ENCODE data around the gene TNFSF13.

TNFSF13 gene

DNA sequence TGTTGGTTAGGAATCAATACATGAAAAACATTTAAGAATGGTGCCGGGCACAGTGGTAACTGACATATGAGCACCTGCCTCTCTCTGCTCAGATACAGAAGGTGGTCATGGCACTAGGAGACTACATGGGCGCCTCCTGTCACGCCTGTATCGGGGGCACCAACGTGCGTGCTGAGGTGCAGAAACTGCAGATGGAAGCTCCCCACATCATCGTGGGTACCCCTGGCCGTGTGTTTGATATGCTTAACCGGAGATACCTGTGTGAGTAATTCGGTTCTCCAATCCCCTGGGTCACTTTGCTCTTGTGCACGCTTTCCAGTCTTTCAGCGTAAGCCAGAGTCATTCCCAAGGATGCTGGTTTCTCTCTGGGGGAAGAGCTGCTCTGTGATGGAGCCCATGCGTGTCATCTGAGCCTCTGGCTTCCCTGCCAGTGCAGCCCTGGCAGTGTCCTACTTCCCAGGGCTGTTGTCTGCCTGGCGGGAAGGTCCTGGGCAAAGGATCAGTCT is 17.9 kb downstream of the TNFSF13 start:
- FAIRE-seq = no peak

DNA sequence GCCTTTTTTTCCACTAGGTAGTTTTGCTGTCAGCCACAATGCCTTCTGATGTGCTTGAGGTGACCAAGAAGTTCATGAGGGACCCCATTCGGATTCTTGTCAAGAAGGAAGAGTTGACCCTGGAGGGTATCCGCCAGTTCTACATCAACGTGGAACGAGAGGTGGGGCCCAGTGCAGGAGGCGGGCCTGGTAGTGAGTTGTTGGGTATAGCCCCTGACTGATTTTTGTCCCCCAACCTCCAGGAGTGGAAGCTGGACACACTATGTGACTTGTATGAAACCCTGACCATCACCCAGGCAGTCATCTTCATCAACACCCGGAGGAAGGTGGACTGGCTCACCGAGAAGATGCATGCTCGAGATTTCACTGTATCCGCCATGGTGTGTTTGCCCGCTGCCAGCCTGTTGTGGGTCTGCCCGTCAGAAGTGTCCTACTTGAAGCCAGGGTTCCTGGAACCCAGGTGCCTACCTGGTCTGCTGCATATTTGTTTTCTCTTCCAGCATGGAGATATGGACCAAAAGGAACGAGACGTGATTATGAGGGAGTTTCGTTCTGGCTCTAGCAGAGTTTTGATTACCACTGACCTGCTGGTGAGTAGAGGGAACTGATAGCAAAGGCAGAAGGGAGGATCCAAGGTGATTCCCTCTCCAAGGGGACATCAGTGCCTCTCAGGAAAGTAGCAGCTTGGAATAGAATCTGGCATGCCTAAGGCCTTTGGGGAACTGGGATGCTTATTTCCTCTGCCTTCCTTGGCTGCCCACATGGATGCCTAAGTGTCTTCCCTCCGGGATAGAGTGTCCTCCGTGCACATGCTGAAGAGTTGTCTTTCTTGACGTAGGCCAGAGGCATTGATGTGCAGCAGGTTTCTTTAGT is 19.0 kb downstream of the TNFSF13 start:
- no peak for FAIRE-seq

DNA sequence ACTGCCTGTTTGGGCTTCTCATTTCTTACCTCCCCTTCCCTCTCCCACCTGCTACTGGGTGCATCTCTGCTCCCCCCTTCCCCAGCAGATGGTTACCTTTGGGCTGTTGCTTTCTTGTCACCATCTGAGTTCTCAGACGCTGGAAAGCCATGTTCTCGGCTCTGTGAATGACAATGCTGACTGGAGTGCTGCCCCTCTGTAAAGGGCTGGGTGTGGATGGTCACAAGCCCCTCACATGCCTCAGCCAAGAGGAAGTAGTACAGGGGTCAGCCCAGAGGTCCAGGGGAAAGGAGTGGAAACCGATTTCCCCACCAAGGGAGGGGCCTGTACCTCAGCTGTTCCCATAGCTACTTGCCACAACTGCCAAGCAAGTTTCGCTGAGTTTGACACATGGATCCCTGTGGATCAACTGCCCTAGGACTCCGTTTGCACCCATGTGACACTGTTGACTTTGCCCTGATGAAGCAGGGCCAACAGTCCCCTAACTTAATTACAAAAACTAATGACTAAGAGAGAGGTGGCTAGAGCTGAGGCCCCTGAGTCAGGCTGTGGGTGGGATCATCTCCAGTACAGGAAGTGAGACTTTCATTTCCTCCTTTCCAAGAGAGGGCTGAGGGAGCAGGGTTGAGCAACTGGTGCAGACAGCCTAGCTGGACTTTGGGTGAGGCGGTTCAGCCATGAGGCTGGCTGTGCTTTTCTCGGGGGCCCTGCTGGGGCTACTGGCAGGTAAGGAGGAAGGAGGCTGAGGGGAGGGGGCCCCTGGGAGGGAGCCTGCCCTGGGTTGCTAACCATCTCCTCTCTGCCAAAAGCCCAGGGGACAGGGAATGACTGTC is 20.7 kb downstream of the TNFSF13 start, which contains the start of gene CD68:
Gene CD68 (plus strand): TSS at position 638 of the 833 bp plus-strand sequence. CDS start 40 bp downstream, at position 678.
- peak; percentile 26 for FAIRE-seq

DNA sequence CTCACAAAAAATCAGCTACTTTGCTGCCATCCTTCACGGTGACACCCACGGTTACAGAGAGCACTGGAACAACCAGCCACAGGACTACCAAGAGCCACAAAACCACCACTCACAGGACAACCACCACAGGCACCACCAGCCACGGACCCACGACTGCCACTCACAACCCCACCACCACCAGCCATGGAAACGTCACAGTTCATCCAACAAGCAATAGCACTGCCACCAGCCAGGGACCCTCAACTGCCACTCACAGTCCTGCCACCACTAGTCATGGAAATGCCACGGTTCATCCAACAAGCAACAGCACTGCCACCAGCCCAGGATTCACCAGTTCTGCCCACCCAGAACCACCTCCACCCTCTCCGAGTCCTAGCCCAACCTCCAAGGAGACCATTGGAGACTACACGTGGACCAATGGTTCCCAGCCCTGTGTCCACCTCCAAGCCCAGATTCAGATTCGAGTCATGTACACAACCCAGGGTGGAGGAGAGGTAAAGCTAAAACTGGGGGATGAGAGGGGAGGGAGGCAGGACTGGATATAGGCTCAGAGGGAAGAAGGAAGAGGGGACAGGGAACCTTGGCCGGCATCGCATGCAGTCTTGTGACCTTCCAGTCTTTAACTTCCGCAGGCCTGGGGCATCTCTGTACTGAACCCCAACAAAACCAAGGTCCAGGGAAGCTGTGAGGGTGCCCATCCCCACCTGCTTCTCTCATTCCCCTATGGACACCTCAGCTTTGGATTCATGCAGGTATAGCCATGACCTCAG is 21.5 kb downstream of the TNFSF13 start:
- no peak for FAIRE-seq

DNA sequence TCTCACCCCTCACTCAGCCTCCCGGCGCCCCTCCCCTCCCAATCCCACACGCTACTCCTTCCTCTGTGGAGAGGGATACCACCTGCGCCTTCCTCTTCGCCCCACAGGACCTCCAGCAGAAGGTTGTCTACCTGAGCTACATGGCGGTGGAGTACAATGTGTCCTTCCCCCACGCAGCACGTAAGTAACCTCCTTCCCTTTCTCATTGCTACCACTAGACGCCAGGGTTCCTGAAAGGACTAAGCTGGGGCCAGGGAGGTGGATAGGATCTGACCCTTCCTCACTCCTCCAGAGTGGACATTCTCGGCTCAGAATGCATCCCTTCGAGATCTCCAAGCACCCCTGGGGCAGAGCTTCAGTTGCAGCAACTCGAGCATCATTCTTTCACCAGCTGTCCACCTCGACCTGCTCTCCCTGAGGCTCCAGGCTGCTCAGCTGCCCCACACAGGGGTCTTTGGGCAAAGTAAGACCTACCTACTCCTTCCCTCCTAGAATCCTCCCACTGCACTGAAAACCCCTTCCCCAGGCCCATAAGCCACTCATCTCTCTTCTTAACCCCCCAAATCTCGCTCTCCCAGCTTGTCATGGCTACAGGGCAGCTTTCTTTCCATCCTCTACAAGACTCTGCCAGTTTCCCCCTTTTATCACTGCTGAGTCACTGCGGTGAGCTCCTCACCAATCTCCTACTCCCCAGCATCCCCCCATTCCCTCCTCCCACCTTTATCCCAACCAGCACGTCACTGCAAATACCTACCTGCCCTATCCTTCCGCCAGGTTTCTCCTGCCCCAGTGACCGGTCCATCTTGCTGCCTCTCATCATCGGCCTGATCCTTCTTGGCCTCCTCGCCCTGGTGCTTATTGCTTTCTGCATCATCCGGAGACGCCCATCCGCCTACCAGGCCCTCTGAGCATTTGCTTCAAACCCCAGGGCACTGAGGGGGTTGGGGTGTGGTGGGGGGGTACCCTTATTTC is 22.3 kb downstream of the TNFSF13 start:
- FAIRE-seq = no peak

DNA sequence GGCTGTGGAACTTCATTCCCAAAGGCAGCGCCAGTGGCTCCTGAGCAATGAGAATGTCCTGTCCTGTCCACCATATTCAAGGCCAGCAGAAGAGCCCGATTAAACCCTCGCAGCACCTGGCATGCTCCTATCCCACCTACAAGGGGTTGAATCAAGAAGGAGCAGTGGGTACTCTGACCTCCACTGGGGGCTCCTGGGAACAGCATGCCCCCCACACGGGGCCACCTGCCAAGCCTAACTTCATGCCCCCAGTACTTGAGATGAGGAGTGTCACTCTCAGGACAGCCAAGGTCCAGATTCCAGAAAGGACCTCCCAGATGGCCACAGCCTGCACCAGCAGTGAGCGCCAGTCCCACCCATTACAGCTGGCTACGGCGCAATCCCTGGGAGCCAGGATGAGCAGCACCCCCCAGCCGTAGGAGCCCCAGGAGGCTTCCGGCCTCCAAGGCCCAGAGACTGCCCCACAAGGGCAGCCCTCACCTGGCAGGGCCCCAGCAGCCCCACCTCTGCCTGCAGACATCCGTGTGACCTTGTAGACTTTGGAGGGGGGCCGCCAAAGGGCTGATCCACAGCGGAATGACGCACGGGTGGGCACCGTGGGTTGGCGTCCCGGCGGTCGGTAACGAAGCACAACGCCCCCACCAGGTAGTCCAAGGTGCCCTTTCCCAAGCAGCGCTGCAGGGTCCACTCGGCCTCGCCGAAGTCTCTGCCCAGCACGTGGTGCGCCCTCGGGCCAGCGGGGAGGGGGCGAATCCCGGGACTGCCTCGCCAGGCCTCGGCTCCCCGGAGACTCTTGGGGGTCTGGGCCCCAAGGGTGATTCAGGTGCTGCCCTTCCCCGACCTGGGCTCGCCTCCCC is 24.1 kb downstream of the TNFSF13 start:
- no peak for FAIRE-seq

DNA sequence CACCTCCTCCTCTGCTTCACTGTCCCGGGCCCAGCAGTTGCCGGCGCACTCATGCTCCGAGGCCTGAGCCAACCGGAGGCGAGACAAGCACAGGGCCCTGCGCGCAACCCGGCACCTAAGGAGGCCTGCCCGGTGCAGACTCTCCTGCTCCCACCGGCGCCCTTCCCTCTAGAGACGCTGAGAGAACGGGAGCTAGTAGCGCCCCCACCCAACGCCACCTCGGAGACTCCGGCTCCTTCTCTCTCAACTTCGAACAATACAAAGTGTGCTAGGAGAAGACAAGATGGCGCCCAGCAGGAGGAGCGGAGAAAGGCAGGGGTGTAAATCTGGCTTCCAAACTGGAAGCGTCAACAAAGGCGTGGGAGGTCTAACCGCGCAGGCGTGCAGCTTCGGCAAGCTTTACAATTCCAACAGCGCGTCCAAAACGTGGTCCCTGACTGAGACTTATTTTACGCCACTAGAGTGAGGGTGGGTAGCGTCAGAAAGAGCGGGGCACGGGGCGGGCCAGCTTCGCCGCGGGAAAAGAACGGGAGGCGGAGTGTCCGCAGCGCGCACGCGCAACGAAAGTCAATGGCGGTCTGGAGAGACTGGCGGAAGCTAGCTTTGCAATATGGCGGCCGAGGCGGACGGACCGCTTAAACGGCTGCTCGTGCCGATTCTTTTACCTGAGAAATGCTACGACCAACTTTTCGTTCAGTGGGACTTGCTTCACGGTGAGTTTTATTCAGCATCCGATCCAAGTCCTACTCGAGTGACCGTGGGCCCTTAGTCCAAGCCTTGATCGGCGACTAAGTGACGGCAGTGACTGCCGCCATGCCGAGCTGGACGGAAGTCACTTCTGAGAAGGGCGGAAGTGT is 24.9 kb downstream of the TNFSF13 start, which contains the start of gene MPDU1:
Gene MPDU1 (plus strand): TSS at position 600 of the 857 bp plus-strand sequence. CDS start 11 bp downstream, at position 611.
- peak; percentile 91 for FAIRE-seq

DNA sequence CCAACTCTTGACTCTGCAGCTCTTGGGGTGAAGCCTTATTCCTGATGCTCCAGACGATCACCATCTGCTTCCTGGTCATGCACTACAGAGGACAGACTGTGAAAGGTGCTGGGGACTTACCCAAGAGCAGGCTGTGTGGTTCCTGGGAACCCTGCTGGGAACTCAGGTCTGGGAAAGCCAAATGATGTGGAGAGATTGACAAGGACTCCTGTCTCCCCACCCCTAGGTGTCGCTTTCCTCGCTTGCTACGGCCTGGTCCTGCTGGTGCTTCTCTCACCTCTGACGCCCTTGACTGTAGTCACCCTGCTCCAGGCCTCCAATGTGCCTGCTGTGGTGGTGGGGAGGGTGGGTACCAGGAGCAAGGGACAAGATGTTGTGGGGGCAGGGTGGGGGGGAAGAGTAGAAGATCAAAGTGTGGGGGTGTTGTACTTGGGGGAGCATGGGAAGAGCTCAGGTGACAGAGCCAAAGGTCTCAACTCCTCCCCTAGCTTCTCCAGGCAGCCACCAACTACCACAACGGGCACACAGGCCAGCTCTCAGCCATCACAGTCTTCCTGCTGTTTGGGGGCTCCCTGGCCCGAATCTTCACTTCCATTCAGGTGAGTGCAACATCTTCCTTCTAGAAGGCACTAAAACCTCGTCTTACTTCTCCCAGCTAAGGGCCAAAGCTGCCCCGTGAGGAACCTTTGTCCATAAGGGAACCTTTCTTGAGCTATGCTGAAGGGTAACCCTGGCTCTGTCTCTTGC is 28.3 kb downstream of the TNFSF13 start:
- no peak for FAIRE-seq

DNA sequence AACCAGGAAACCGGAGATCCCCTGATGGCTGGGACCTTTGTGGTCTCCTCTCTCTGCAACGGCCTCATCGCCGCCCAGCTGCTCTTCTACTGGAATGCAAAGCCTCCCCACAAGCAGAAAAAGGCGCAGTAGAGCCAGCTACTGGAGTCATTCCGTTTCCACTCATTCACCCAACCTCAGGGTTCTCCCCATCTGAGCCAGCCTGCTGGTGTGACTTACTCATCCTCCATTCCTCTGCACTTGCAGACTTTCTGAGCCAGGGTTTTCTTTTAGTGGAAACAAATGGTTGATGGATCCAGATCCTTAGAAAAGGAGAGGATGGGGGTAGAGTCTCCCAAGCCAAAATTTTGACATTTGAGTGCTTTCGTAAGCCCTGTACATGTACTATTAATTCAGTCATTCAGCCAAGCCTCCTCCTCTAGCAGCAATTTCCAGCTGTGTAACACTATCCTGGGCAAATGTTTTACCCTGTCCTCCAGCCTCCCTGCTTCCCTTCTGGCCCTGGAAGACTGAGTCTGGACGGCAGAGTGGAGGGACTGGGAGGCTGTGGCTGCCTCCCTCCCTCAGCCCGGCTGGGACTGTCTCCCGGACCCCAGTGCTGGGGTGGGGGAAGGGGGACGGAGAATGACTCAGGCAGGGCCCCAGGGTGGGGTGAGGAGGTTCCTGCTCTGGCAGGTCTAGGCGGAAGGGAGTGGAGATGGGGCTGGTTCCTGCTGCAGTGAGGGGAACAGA is 29.0 kb downstream of the TNFSF13 start:
- no peak for FAIRE-seq

DNA sequence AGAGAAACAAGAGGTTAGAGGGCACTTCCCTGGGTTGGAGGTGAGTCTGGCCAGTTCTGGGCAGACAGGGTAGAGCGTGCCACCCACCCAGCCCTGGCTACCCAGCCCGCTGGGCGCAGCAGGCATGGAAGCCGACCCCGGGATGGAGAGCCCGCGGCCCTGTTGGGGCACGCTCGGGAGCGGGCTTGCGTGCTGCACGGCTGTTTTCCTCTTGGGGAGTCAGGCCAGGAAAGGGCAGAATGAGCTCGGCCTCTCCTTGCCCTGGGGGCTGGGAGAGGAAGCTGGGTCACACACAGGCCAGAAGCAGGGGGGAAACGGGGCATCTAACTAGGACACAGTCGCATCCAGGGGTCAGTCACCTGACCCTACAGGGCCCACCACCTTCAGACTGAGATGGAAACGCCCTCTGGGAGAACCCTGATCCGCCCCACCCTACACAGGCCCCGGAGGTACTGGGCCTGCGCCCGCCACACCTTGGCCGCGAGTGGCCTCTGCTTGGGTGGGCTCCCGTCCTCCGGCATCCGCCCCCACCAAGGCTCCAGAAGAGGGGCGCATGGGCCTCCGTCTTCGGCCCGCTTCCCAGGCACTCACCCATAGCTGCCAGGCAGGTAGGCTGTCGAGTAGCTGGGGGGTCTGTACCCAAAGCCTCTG is 30.1 kb downstream of the TNFSF13 start:
- FAIRE-seq = no peak

DNA sequence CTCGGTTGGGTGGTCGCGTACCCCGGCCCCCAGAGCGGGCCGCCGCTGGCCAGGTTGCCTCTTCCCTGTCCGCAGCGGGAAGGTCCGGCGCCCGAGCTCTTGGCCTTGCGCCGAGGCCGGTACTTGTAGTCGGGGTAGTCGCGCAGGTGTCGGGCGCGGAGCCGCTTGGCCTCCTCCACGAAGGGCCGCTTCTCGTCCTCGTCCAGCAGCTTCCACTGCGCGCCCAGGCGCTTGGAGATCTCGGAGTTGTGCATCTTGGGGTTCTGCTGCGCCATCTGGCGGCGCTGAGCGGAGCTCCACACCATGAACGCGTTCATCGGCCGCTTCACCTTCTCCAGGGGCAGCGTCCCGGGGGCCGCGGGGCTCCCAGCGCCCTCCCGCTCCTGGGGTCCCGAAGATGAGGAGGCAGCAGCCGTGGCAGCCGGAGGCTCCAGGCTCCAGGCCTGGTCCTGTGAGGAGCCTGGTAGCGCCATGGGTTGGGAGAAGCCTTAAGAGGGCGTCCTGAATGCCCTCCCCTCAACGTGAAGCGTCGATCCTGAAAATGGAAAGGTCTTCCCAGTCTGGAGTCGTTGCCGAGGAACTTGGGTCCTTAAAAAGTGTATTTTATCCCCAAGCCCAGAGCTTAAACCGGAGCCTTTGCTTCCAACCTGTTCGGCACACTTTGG is 30.8 kb downstream of the TNFSF13 start:
- no peak for FAIRE-seq

DNA sequence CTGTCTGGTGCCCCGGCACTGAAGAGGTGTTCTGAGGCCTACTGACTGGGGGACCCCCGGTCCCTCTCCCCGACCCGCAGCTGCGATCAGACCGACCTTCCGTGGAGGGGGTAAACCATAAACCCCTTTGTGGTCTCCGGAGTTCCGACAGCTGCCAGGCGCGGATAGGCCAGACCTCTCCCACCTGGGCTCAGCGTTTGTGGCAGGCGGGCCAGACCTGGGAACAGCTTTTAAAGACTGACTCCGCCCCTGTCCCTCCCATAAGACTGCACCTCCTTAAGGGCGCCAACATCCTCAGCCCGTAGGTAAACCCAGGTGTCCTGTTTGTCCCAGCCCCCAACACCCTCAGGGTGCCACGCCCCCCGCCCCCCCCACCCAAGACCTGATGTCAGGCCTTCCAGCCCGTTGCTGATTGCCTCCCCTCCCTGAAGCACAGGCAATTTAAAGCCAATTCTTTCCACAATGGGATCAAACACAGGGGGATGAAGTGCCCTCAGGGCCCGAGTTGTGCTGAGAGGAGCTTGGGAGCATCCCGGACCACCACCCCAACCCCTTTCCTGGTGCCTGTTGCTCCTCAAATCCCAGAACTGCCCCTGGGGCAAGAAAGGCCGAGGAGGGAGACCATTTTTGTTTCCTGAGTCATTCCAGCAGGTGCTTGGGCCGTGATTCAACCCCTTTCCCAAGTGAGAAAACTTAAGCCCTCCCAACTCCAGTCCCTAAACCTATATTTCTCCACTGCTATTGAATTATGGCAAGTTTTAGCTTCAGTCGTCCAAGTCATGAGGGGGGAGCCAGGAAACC is 31.5 kb downstream of the TNFSF13 start, which contains the start of gene SOX15:
Gene SOX15 (minus strand): TSS at position 204 of the 801 bp plus-strand sequence. CDS start 418 bp downstream, outside the sequence.
- FAIRE-seq = no peak

DNA sequence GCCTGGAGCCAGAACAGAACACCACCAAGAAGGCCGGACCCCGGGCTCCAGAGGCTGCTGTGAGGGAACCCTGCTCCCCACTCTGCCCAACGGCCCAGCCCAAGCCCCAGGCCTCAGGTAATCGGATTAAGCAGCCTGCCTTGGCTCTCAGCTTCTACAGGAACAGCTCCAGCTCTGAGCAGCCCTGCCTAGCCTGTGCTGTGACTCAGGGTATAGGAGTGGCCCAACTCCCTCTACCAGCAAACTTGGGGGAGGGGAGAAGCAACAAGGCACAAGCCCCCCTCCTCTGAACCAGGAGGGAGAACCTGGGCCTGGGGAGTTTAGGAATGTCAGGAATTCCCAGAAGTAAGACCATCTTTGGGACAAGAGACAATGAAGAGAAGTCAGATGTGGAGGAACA is 32.2 kb downstream of the TNFSF13 start:
- no peak for FAIRE-seq

DNA sequence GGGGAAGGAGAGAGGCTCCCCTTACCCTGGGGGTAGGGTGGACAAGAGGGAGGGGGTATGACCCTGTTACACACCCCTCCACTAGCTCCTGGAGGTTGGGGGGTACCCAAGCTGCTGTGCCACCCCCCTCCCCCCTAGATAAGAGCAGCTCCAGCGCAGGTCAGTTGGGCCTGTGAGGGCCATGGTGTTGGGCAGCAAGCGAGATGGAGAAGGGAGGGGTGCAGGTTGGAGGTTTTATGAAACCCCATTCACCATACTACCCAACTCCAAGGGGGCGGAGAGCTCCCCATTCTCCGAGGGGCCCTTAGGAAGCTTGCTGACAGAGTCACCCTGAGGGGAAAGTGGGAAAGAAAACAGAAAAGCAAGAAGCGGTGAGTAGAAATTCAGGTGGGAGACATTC is 33.0 kb downstream of the TNFSF13 start:
- no peak for FAIRE-seq

DNA sequence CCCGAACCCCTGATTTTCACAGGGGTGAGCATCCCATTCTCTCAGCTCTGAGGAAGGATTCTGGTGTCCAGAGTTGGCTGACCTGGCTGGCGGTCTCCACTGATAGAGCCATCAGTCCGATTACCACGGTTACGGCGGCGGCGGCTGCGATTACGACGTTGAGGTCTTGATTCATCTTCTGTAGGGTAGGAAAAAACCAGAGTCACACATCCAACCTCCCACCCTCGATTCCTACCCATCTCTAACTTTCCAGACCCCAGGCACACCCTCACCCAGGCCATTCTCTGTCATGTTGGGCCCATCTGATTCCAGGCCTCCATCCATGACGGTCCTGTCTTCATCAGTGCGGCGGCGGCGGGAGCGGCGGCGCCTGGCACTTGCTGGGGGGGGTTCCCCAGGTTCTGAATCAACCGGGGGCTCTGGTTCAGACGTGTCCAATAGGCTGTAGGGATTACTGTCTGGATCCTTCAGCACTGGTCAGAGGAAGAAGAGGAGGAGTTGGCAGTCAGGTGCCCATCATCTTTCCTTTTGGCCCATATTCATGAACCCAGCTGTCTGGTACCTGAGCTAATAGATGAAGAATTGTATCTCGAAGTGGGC is 34.0 kb downstream of the TNFSF13 start:
- no peak for FAIRE-seq

Data from TTC549 (cell line).